HEK293 (cell line): ENCODE measurements around the gene LARGE1.

Source experiments
- SP3 ChIP-seq: fragments of 450-650 bp; formaldehyde crosslinking; IDR thresholded peaks from 2 replicates; pipeline ENCODE4 v1.5.1; 2016; ENCODE audit warnings: missing biosample characterization, missing genetic modification characterization
- ZFHX2 ChIP-seq: fragments of 450-650 bp; formaldehyde crosslinking; conservative IDR thresholded peaks from 2 replicates; pipeline ENCODE4 v1.5.1; 2016; ENCODE audit warnings: missing biosample characterization, missing genetic modification characterization
- ZNF174 ChIP-seq: fragments of 450-650 bp; formaldehyde crosslinking; IDR thresholded peaks from 2 replicates; pipeline ENCODE4 v1.5.0; 2017; ENCODE audit warnings: missing biosample characterization, mild to moderate bottlenecking, missing genetic modification characterization
- ZNF544 ChIP-seq: fragments of 450-650 bp; formaldehyde crosslinking; IDR thresholded peaks from 2 replicates; pipeline ENCODE4 v1.5.0; 2017; ENCODE audit warnings: missing biosample characterization, missing genetic modification characterization
- TF ChIP-seq, protein P1 (sequence below): fragments of 450-650 bp; formaldehyde crosslinking; IDR thresholded peaks from 2 replicates; pipeline ENCODE4 v1.5.1; 2016; ENCODE audit warnings: missing biosample characterization, missing genetic modification characterization
- TF ChIP-seq, protein P2 (sequence below): fragments of 450-650 bp; formaldehyde crosslinking; IDR thresholded peaks from 2 replicates; pipeline ENCODE4 v1.5.1; 2017; ENCODE audit warnings: missing biosample characterization, mild to moderate bottlenecking, missing genetic modification characterization, moderate library complexity
- TF ChIP-seq, protein P3 (sequence below): fragments of 450-650 bp; formaldehyde crosslinking; IDR thresholded peaks from 2 replicates; pipeline ENCODE4 v1.5.1; 2017; ENCODE audit warnings: missing biosample characterization, missing genetic modification characterization

DNA sequence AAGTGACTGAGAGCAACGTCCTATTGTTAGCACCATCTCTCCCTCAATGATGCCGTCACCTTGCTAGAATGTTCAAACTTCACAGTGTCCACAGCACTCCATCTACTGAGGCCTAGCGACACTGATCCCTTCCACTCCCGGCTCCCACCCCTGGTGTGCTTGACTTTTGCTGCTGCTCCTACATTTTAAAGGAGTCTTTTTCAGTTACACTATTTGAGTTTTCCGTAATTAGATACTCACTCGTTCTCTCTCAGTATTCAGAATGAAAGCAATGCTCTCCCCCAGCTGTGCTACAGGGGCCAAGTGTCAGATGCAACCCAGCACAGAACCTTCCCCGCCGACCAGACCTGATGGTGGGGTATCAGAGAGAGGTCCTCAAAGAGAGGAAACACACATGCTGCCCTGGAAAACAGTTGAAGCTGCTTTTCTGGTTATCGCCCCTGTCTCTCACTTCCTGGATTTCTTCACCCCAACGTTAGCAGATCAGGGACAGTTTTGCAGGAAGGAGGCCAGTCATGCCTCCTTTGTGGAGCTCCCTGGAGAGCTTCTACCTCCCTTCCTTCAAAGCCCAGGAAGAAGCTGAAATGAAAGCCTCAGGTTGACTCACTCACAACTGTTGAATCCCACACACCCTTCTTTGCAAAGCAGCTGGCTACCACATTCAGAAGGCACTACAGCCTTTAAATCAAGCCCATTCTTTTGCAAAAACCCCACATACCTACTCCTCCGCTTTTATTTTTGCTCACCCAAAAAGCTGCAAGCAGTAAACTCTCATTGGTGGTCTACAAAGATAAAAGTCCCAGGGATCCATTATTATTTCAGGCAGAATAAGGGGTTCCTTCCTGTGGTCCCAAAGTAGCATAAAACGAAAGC lies 23.5 kb downstream of the LARGE1 start:
- TF ChIP-seq, protein P1, sequence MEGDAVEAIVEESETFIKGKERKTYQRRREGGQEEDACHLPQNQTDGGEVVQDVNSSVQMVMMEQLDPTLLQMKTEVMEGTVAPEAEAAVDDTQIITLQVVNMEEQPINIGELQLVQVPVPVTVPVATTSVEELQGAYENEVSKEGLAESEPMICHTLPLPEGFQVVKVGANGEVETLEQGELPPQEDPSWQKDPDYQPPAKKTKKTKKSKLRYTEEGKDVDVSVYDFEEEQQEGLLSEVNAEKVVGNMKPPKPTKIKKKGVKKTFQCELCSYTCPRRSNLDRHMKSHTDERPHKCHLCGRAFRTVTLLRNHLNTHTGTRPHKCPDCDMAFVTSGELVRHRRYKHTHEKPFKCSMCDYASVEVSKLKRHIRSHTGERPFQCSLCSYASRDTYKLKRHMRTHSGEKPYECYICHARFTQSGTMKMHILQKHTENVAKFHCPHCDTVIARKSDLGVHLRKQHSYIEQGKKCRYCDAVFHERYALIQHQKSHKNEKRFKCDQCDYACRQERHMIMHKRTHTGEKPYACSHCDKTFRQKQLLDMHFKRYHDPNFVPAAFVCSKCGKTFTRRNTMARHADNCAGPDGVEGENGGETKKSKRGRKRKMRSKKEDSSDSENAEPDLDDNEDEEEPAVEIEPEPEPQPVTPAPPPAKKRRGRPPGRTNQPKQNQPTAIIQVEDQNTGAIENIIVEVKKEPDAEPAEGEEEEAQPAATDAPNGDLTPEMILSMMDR, result no peak
- TF ChIP-seq ZNF544 (no peak), SP3 (no peak), ZFHX2 (tag by site-specific recombination) (no peak), ZNF174 (tag by site-specific recombination) (no peak)
- TF ChIP-seq, protein P2, sequence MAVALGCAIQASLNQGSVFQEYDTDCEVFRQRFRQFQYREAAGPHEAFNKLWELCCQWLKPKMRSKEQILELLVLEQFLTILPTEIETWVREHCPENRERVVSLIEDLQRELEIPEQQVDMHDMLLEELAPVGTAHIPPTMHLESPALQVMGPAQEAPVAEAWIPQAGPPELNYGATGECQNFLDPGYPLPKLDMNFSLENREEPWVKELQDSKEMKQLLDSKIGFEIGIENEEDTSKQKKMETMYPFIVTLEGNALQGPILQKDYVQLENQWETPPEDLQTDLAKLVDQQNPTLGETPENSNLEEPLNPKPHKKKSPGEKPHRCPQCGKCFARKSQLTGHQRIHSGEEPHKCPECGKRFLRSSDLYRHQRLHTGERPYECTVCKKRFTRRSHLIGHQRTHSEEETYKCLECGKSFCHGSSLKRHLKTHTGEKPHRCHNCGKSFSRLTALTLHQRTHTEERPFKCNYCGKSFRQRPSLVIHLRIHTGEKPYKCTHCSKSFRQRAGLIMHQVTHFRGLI (tag by site-specific recombination), result no peak
- TF ChIP-seq, protein P3, sequence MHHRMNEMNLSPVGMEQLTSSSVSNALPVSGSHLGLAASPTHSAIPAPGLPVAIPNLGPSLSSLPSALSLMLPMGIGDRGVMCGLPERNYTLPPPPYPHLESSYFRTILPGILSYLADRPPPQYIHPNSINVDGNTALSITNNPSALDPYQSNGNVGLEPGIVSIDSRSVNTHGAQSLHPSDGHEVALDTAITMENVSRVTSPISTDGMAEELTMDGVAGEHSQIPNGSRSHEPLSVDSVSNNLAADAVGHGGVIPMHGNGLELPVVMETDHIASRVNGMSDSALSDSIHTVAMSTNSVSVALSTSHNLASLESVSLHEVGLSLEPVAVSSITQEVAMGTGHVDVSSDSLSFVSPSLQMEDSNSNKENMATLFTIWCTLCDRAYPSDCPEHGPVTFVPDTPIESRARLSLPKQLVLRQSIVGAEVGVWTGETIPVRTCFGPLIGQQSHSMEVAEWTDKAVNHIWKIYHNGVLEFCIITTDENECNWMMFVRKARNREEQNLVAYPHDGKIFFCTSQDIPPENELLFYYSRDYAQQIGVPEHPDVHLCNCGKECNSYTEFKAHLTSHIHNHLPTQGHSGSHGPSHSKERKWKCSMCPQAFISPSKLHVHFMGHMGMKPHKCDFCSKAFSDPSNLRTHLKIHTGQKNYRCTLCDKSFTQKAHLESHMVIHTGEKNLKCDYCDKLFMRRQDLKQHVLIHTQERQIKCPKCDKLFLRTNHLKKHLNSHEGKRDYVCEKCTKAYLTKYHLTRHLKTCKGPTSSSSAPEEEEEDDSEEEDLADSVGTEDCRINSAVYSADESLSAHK (tag by site-specific recombination), result no peak
